GM13977 (cell line): ENCODE results near the gene GPATCH4.

ENCODE experiments used
- DNase-seq: peaks from one replicate; pipeline ENCODE4 v3.0.0; 2012; ENCODE audit warnings: low spot score
- in situ Hi-C: fragments of 300-500 bp; cut with MboI; formaldehyde crosslinking; loops from one replicate; pipeline ENCODE4 v1.12.0; 2022; ENCODE audit warnings: low sequenced_read_pairs, low pct_unique_long_range_greater_than_20kb, mixed read lengths, inconsistent platforms; ENCODE audit not compliant: unreplicated experiment
- TF ChIP-seq, protein P1 (sequence below): IDR thresholded peaks from 2 replicates; pipeline ENCODE4 v1.5.1; 2012; ENCODE audit warnings: mild to moderate bottlenecking, control low read depth; ENCODE audit not compliant: insufficient read depth; ENCODE audit errors: extremely low read depth, missing control alignments

GPATCH4 gene

DNA sequence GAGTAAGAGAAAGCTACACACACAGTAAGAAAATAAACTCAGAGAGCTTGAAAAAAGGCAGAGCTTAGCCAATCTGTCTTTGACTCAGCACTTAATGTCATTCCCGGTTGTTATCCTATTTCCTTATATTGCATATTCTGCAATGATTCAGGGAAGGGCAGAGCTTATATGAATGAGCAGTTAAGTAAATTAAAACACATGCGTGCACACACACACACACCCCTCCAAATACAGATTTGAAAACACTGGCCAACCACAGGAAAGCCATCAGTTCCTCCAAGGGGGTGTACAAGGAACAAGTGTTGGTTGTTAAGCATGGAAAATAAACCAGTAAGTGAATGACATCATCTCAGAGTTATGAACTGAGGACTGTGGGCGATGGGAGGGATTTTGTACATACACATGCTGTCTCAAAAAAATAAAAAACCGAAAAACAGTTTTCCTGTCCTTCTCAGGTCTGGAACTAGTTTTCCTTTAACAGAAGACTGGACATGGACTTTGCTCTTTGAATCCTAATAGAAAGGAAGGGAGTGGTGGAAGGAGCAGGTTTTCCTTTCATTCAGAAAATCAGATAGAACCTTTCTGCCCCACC is 29.9 kb downstream of the GPATCH4 start:
- in situ Hi-C loops, result no loop called here
- no peak for DNase-seq
- TF ChIP-seq, protein P1, sequence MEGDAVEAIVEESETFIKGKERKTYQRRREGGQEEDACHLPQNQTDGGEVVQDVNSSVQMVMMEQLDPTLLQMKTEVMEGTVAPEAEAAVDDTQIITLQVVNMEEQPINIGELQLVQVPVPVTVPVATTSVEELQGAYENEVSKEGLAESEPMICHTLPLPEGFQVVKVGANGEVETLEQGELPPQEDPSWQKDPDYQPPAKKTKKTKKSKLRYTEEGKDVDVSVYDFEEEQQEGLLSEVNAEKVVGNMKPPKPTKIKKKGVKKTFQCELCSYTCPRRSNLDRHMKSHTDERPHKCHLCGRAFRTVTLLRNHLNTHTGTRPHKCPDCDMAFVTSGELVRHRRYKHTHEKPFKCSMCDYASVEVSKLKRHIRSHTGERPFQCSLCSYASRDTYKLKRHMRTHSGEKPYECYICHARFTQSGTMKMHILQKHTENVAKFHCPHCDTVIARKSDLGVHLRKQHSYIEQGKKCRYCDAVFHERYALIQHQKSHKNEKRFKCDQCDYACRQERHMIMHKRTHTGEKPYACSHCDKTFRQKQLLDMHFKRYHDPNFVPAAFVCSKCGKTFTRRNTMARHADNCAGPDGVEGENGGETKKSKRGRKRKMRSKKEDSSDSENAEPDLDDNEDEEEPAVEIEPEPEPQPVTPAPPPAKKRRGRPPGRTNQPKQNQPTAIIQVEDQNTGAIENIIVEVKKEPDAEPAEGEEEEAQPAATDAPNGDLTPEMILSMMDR, result no peak

DNA sequence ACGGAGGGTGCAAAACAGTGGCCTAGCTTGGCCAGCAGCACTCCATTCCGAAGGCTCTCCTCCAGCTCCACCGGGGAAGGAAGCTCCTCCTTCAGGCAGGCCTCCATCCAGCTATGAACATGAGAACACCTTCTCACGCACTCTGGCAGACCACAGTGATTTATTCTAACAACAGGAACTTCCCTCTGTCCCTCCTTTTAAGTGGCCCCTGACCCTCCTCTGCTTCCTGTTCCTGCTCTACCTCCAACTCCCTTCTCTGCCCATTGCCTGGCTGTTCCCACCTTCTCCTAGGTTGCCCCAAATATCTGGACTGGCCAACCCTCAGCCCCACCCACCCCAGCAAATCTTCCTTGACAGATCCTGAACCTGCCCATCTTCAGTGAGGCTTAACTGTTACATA is 34.8 kb downstream of the GPATCH4 start:
- TF ChIP-seq, protein P1, result no peak
- DNase-seq, result no peak
- in situ Hi-C loops, result no loop called here

DNA sequence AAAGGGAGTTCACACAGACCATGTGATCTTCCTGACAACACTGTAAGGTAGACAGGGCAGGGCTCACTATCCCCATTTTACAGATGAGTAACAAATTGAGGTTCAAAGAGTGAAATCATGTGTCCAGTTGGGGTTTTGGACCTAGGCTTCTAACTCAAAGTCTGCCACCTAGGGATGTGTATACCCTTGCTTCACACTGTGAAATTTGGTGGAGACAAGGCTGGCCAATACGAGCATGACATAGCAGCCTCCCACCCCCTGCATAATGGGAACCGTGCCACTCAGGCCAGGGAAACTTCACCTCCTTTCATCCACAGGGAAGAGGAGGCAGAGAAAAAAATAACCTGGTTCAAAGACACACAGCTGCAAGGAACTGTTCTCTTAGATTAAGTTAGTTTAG is 35.8 kb downstream of the GPATCH4 start:
- TF ChIP-seq, protein P1, result no peak
- no peak for DNase-seq
- in situ Hi-C loops, result no loop called here

DNA sequence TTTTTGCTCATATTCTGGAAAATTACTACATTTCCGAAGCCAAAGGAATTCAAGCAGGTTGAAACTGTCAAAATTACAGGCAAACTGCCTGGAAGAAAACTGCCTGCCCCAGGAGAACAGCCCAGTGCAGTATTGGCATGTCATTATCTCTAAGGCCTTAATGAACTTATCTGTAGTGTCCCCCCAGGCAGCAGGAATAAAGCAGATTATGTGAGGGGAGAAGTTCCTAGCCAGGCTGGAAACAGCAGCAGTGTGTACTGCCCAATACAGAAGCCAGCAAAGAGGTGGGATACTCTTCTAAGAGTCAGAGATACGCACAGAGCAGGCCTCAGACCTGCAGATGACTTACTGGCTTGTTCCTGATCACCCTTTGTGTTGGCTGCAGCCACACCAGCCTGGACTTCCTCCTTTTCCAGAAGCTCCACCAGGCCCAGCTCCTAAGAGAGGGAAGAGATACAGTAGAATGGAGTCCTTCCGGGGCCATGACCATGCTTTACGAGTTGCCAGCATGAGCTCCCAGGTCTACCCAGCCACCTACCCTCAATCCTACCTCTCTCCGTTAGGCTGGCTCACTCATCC is 40.6 kb downstream of the GPATCH4 start:
- in situ Hi-C loops, result no loop called here
- TF ChIP-seq, protein P1, result no peak
- no peak for DNase-seq

DNA sequence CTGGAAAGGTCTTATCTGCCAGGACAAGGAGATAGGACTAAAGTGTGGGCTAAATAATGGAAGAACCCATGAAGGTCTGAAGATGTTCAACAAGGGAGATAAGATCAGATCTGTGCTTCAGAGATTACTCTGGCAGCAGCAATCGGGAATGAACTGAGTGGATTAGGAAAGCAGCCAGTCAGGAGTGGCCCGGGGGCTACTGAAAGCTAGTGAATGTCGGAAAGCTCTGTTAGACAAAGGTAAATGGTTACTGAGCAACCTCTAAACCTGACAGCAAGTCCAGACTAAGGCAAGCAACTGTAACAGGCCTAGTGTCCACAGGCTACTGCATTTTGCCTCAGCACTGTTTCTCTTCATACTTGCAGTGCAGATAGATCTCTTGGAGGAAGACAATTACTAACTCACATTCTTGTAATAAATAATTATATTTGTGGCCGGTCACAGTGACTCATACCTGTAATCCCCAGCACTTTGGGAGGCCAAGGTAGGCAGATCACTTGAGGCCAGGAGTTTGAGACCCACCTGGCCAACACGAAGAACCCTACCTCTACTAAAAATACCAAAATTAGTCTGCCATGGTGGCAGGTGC is 41.4 kb downstream of the GPATCH4 start:
- no peak for DNase-seq
- TF ChIP-seq, protein P1, result no peak
- in situ Hi-C loops, result no loop called here

DNA sequence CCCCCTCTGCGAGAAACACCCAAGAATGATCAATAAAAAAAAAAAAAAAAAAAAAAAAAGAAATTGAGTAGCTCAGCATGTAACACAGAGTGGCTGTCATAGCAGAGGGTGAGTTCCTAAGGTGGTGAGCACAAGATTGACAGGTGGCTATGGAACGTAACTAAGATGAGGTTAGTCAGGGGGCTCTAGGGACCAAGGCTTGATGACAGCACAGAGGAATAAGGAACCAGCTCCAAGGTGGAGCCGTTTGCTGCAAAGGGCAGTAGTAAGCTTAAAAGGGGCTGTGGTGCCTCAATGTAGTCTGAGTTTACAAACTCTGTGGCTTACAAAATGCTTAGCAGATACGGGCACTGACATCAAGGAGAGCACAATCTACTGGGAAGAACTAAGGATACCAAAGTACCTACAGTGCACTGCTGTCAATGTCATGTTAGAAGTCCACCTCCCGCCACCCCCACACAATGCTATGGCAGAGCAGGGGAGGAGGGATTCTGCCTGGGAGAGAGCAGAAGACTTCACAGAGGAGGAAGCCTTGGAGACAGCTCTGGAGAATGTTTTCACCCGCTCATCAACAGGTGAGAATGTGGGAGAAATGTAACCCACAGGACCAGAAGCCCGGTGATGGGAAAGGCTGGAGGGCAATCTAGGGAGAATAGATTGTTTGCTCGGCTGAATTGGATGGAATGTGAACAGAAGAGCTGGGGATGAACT is 42.0 kb downstream of the GPATCH4 start:
- TF ChIP-seq, protein P1, result no peak
- DNase-seq, result no peak
- in situ Hi-C loops, result no loop called here
